Activated naive CD4-positive, alpha-beta T cell treated with anti-CD3 and anti-CD28 coated beads, Interleukin-2, amount 50 U/mL, for 72 hours (primary cell): ENCODE results near the gene CCR4. TPM values are rescaled to one million over a fixed set of nuclear protein-coding genes. Genes with fewer than 3 reads are reported as not detected.
"Not testable (repeated sequence)": the region's sequence is repeated elsewhere in the genome, so short reads cannot be mapped to it uniquely, and the experiment has no call there.

Experiments
- ATAC-seq, 2 donors: fragments of 150-1000 bp; cut with Tn5 transposase; 2 replicates each; pipeline ENCODE4 v1.10.0; 2021; ENCODE audit warnings: mild to moderate bottlenecking in 2 of 2, moderate library complexity in 2 of 2
- DNase-seq, 2 donors: peaks; one replicate each; pipeline ENCODE4 v3.0.0; 2021 to 2022; ENCODE audit warnings: low spot score in 2 of 2
- H3K27ac Mint-ChIP-seq, 2 donors: one replicate each; pipeline ENCODE4 v1.8.0; 2022; ENCODE audit warnings: mild to moderate bottlenecking in 2 of 2, mixed read lengths in 2 of 2
- H3K36me3 Mint-ChIP-seq, 2 donors: one replicate each; pipeline ENCODE4 v1.8.0; 2022; ENCODE audit warnings: mixed read lengths in 2 of 2
- H3K9me3 Mint-ChIP-seq, 2 donors: one replicate each; pipeline ENCODE4 v1.8.0; 2022; ENCODE audit warnings: mixed read lengths in 2 of 2
- total RNA-seq, 2 donors: library from RNA; stranded (reverse); gene quantifications; one replicate each; pipeline ENCODE4 v1.2.3, GENCODE V29; 2022

Gene CCR4
- total RNA-seq, 2 donors from 2014 or later: 19.0 to 38.6 TPM

- not testable (repeated sequence) for H3K27ac Mint-ChIP-seq, DNase-seq, ATAC-seq
- Mint-ChIP-seq H3K36me3 (peaks cover 31 to 42% of the 10 kb centered on the region in 2 donors), H3K9me3 (peaks cover 18 to 22% of the 10 kb centered on the region in 2 donors)
Observed at GRCh38 chr3:32966627-32967026, 15.2 kb downstream of the CCR4 start.

DNA sequence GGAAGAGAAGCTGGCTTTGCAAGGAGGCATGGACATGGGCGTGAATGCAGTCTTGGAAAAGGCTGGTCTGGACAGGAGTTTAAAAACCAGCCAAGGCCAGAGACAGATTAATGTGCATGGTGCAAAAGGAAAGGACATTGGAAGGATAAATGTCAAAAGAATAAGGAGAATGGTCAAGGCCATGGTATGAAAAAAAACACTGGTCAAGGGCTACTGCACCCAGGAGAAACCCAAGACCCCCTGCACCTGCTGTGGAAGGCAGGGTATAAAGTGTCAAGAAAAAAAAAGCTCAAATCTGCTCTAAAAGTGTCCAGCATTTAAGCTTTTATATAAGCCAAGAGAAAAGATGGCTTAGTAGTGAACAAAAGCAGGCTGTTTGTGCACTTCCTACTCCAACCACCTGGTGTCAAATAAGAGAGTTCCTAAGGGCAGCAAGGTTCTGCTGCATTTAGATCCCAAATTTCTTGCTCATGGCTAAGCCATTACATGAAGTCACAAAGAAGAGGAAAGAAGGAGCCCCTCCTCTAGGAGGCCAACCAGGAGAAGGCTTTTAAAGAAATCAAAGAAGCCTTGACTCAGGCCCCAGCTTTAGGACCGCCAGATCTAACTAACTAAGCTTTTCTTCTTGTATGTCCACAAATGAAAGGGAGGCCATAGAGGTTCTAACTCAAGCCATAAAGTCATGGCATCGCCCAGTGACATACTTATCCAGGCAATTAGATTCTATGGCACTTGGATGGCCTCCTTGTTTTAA, 16.9 kb downstream of the CCR4 start:
- peaks cover 31 to 42% of the 10 kb centered on the region in 2 donors for H3K36me3 Mint-ChIP-seq
- H3K27ac Mint-ChIP-seq: no peak overlapping the region
- DNase-seq (no peak), ATAC-seq (no peak)
- peaks cover 18 to 22% of the 10 kb centered on the region in 2 donors for H3K9me3 Mint-ChIP-seq

DNA sequence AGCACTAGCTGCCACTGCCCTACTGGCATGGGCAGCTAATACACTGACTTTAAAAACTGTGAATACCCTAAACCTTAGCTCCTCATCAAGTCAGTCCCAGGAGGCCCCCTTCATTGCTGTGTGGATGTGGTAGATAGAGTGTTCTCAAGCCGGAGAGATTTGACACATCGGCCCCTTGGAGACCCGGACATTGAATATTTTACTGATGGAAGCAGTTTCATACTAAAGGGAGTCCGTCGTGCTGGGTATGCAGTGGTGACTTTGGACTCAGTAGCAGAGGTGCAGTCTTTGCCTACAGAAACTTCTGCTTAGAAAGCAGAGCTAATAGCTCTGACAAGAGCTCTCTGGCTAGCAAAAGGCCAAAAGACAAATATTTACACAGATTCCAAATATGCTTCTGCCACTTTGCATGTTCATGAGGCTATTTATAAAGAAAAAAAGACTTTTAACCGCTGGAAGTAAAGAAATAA, 17.5 kb downstream of the CCR4 start:
- DNase-seq (no peak), ATAC-seq (no peak)
- peaks cover 28 to 38% of the 10 kb centered on the region in 2 donors for H3K36me3 Mint-ChIP-seq
- no peak overlapping the region for H3K27ac Mint-ChIP-seq
- peaks cover 18 to 20% of the 10 kb centered on the region in 2 donors for H3K9me3 Mint-ChIP-seq

- H3K9me3 Mint-ChIP-seq: peaks cover 16 to 18% of the 10 kb centered on the region in 2 donors
- DNase-seq (no peak), ATAC-seq (no peak)
- H3K27ac Mint-ChIP-seq: no peak overlapping the region
- peaks cover 24 to 31% of the 10 kb centered on the region in 2 donors for H3K36me3 Mint-ChIP-seq
Observed at GRCh38 chr3:32969656-32970055, 18.2 kb downstream of the CCR4 start.

GRCh38 chr3:32971291-32971690, 19.8 kb downstream of the CCR4 start:
- not testable (repeated sequence) for H3K27ac Mint-ChIP-seq, H3K9me3 Mint-ChIP-seq, DNase-seq, ATAC-seq
- H3K36me3 Mint-ChIP-seq: peaks cover 8 to 15% of the 10 kb centered on the region in 2 donors

DNA sequence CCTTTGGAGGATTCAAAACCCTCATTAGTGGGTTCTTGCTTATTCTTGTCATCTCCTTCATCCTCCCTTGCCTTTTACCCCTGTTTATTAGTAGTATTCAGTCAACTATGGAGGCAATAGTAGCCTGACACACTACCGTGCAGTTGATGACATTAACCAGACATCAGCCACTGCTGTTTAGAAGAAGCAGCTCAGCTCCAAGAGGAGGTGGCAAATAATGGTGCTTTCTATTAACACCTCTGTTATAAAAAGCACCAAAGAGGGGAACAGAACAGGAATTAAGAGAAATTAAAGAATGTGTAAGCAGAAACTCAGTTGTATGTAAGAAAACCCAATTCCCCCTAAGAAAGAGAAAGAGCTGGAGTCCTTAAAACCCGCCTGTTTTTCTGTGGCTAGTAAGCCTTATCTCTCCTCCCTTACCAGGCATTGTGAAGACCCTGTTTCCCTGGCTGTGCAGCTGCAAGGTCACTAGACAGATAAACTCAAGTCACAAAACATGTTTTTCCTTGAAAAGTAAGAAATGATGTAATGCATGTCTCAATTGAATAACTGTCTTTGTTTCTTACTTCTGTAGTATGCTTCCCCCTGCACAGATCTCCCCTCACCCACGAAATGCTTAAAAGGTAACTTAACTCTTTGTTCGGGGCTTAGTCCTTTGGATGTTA, 21.2 kb downstream of the CCR4 start:
- peaks cover 0 to 3% of the 10 kb centered on the region in 2 donors for H3K36me3 Mint-ChIP-seq
- ATAC-seq (no peak), DNase-seq (no peak)
- no peaks in the 10 kb centered on the region for H3K9me3 Mint-ChIP-seq
- no peak overlapping the region for H3K27ac Mint-ChIP-seq

GRCh38 chr3:32973982-32974381, 22.5 kb downstream of the CCR4 start:
- peak; percentile 76 to 98 for ATAC-seq
- H3K27ac Mint-ChIP-seq: no peak overlapping the region
- no peaks in the 10 kb centered on the region for H3K9me3 Mint-ChIP-seq
- peaks cover 0 to 11% of the 10 kb centered on the region in 2 donors for H3K36me3 Mint-ChIP-seq
- DNase-seq: no peak

DNA sequence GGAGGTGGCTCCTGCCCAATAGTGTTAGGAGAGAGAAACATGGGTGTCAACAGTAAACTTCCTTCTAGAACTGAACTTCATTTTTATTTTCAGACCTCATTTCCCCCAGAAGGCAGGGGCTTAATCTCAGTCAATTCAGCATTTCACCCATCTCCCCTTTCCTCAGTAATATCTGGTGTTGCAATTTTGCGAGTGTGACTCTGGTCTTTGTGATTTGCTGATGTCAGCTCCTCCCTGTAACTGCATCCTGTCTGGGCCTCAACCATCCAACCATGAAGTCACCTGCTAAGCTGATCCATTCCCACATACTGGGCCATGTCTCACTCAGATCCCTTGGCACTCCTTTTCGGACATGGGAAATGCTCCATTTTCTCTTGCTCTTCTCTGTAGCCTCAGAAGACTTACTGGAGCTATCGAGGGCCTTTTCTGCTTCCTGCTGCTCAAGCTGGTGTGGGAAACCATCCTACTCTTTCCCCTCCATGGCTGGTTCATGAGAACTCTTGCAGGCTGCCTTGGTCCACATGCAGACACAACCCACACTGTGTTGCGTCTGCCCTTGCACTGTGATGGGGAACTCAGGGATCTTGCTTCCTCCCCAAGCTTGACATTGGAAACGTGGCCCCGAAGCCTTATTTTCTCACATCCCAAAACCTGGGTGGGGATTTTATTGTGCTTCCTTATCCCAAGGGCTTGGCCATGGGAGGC, 24.6 kb downstream of the CCR4 start:
- H3K27ac Mint-ChIP-seq: no peak overlapping the region
- ATAC-seq: no peak
- peaks cover 0 to 11% of the 10 kb centered on the region in 2 donors for H3K36me3 Mint-ChIP-seq
- DNase-seq: no peak
- H3K9me3 Mint-ChIP-seq: no peaks in the 10 kb centered on the region

GRCh38 chr3:32977861-32978260, 26.4 kb downstream of the CCR4 start:
- ATAC-seq (no peak), DNase-seq (no peak)
- H3K36me3 Mint-ChIP-seq: peaks cover 0 to 11% of the 10 kb centered on the region in 2 donors
- H3K27ac Mint-ChIP-seq: no peak overlapping the region
- no peaks in the 10 kb centered on the region for H3K9me3 Mint-ChIP-seq

DNA sequence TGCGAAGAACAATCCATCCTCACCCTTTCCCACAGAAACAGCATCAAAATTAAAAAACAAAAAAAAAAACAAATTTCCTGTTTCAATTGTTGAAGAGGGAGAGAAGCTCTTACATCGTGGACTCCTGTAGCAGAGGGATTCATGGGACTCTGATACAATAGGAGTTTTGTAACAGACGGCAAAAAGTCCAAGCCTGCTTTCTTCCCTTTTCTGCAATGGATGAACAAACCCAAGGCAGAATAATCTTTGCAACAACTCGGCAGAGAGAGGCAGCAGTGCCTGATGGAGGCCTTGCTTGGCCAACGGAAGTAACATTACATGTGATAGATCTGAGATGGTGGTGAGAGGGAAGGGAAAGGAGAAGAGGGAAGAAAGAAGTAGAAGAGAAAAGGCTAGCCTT, 26.9 kb downstream of the CCR4 start:
- Mint-ChIP-seq H3K9me3 (no peaks in the 10 kb centered on the region), H3K36me3 (peaks cover 0 to 11% of the 10 kb centered on the region in 2 donors), H3K27ac (peak overlapping the region in 1 of 2 donors; percentile 47)
- ATAC-seq: no peak
- no peak for DNase-seq

DNA sequence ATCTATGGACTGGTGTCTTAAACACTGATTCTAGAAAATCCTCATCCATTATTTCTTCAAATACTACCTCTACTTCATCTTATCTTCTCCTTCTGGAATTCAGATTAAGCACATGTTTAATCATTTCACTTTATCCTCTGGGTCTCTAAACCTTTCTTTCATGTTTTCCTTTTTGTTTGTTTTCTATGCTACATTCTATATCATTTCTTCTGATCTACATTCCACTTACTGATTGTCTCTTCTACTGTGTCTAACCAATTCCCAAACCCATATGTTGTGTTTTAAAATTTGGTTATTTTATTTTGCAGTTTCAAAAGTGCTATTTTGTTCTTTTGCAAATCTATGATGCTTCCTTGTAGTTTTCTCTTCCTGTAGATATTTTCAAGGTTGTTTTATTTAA, 31.7 kb downstream of the CCR4 start:
- Mint-ChIP-seq H3K27ac (no peak overlapping the region), H3K36me3 (peaks cover 6 to 22% of the 10 kb centered on the region in 2 donors), H3K9me3 (peaks cover 0 to 10% of the 10 kb centered on the region in 2 donors)
- ATAC-seq (no peak), DNase-seq (no peak)

GRCh38 chr3:32984918-32985317, 33.5 kb downstream of the CCR4 start:
- H3K9me3 Mint-ChIP-seq, ATAC-seq, DNase-seq, H3K27ac Mint-ChIP-seq: not testable (repeated sequence)
- H3K36me3 Mint-ChIP-seq: peaks cover 13 to 30% of the 10 kb centered on the region in 2 donors

DNA sequence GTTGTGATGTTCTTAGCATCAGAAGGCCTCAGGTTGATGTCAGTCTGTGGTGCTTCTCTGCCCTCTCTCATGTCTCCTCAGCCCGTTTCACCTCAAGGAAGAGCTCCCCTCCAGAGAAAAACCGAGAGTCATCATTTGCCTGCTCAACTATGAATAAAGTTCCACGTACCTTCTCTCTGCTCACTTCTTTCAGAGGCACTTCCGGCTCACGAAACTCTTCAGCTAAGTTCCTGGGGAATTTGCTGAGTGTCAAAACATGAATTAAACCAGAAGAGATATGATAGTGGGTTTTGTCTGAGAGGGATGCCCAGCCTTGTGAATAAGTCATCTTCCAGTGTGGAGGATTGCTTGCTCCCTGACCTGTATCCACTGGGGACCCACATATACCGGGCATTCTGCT, 37.7 kb downstream of the CCR4 start:
- Mint-ChIP-seq H3K27ac (no peak overlapping the region), H3K9me3 (peaks cover 0 to 13% of the 10 kb centered on the region in 2 donors), H3K36me3 (peaks cover 17 to 41% of the 10 kb centered on the region in 2 donors)
- DNase-seq: no peak
- ATAC-seq: no peak

GRCh38 chr3:32990116-32990515, 38.7 kb downstream of the CCR4 start:
- DNase-seq (no peak), ATAC-seq (no peak)
- Mint-ChIP-seq H3K9me3 (peaks cover 0 to 13% of the 10 kb centered on the region in 2 donors), H3K36me3 (peaks cover 17 to 49% of the 10 kb centered on the region in 2 donors), H3K27ac (peak overlapping the region in 1 of 2 donors; percentile 72)

DNA sequence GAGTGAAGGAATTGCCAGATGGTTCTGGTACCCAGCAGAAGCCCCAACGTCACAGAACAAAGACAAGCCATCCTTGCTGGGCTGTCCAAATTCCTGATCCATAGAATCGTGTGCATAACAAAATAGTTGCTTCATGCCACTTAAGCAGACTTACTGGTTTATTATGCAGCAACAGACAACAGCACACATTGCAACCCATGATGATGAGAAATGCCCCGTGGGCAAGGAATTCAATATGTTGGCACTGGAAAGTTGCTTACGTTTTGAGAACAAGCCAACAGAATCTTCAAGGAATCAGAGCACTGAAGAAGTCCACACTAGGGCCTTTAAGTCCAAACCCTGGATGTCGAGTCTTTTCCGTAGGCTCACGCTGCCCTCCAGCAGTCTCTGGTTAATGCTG, 40.3 kb downstream of the CCR4 start:
- peaks cover 20 to 56% of the 10 kb centered on the region in 2 donors for H3K36me3 Mint-ChIP-seq

DNA sequence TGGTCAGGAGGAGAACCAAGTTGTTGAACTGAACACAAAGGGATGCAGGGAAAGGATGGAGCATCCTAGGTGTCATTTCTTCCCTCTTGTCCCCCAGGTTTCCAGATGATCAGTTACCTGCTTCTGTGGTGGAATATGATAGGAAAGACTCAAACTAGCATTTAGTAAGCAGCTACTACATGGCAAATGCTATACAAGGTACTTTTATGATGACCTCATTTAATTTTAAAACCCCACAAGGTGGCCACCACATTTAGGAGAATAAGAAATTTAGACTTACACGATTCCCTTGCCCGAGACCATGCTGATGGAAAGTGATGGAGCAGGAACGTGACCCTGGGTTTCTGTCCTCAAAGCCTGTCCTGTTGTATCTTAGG, 40.9 kb downstream of the CCR4 start:
- ATAC-seq: peak; percentile 0 to 9
- no peak for DNase-seq
- Mint-ChIP-seq H3K36me3 (peaks cover 17 to 55% of the 10 kb centered on the region in 2 donors), H3K9me3 (peaks cover 0 to 7% of the 10 kb centered on the region in 2 donors), H3K27ac (peak overlapping the region; percentile 87 to 92)

More for the DNA sequence above, 40.3 kb downstream of the CCR4 start:
- DNase-seq: no peak
- Mint-ChIP-seq H3K27ac (peak overlapping the region; percentile 18 to 87), H3K9me3 (peaks cover 0 to 12% of the 10 kb centered on the region in 2 donors)
- no peak for ATAC-seq

DNA sequence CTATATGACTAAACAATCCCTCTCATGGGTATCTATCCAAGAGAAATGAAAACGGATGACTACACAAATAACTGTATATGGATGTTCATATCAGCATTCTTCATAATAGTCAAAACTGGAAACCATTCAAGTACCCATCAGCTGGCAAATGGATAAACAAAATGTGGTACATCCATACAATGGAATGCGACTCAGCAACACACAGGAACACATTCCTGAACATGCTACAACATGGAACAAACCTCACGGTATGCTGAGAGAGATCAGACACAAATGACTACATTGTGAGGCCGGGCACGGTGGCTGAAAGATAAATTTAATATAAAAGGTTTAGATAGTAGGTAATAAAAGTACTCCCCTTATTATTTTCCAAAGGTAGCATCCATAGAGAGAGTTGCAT, 42.6 kb downstream of the CCR4 start:
- ATAC-seq (no peak), DNase-seq (no peak)
- Mint-ChIP-seq H3K9me3 (peaks cover 0 to 3% of the 10 kb centered on the region in 2 donors), H3K36me3 (peaks cover 20 to 57% of the 10 kb centered on the region in 2 donors), H3K27ac (peak overlapping the region; percentile 87 to 92)
